Tibial nerve (tissue), 4 donors: Measurements from ENCODE around the gene PZP. TPM values are rescaled to one million over a fixed set of nuclear protein-coding genes. Genes with fewer than 3 reads are reported as not detected.

Experiments used
- DNase-seq, 2 donors: peaks; one replicate each; pipeline ENCODE4 v3.0.0-alpha.2; 2019; ENCODE audit warnings: low spot score in 2 of 2
- H3K27ac ChIP-seq, 4 donors: fragments of 200-600 bp; sonication (generic) in 3 of 4; one replicate each; pipeline ENCODE4 v1.5.1; 2017 to 2019; ENCODE audit warnings: mild to moderate bottlenecking in 1 of 4
- H3K27me3 ChIP-seq, 2 donors: fragments of 200-600 bp; sonication (generic) in 1 of 2; one replicate each; pipeline versions ENCODE4 v1.5.1 to v1.6.0; 2017 to 2019
- H3K36me3 ChIP-seq, 3 donors: fragments of 200-600 bp; sonication (generic); one replicate each; pipeline ENCODE4 v1.5.1; 2018 to 2019
- H3K4me1 ChIP-seq, 4 donors: fragments of 200-600 bp; sonication (generic) in 3 of 4; one replicate each; pipeline ENCODE4 v1.5.1; 2017 to 2019
- H3K4me3 ChIP-seq, 4 donors: fragments of 200-600 bp; sonication (generic) in 3 of 4; one replicate each; pipeline ENCODE4 v1.5.1; 2017 to 2019; ENCODE audit warnings: mild to moderate bottlenecking in 1 of 4, moderate library complexity in 1 of 4
- H3K9me3 ChIP-seq, 4 donors: fragments of 200-600 bp; sonication (generic) in 3 of 4; one replicate each; pipeline ENCODE4 v1.5.1; 2017 to 2019
- CTCF ChIP-seq, 5 experiments: fragments of 200-600 bp in 3 of 5; fragments of 450-650 bp in 2 of 5; sonication (generic) in 3 of 5; IDR thresholded peaks; one replicate each; pipeline ENCODE4 v1.5.1; 2016 to 2019; ENCODE audit warnings: antibody characterized with exemption in 5 of 5, mild to moderate bottlenecking in 3 of 5, moderate library complexity in 2 of 5
- EP300 ChIP-seq, 2 donors: sonication (generic); formaldehyde crosslinking; IDR thresholded peaks; one replicate each; pipeline ENCODE4 v1.6.1; 2017; ENCODE audit warnings: antibody characterized with exemption in 2 of 2, mild to moderate bottlenecking in 1 of 2
- POLR2A ChIP-seq, 2 donors: fragments of 450-650 bp; IDR thresholded peaks; one replicate each; pipeline ENCODE4 v1.6.1; 2017; ENCODE audit warnings: antibody characterized with exemption in 2 of 2, mild to moderate bottlenecking in 2 of 2, moderate library complexity in 2 of 2
- WGBS, 2 donors: methylation state at CpG; one replicate each; pipeline ENCODE4 v1.1.5; 2018; 5-methylcytosine and 5-hydroxymethylcytosine counted together
- total RNA-seq, 4 donors: library from RNA; depleted of rRNA; stranded (reverse); fragments of >200 nt; gene quantifications; one replicate each; pipeline ENCODE4 v1.1.0, GENCODE V29; 2016

PZP gene
- total RNA-seq, 4 donors from 2014 or later = 0.22 to 0.59 (median 0.30) TPM; not detected in 1

- Histone ChIP-seq H3K4me3 (no peak overlapping the region), H3K27me3 (no peaks in the 10 kb centered on the region), H3K4me1 (peaks cover 0 to 13% (median 0%) of the 10 kb centered on the region in 4 donors), H3K27ac (no peak overlapping the region), H3K36me3 (no peaks in the 10 kb centered on the region), H3K9me3 (no peaks in the 10 kb centered on the region)
- TF ChIP-seq EP300 (IDR thresholded peaks at IDR 0.05) (no peak), CTCF (IDR thresholded peaks at IDR 0.05) (no peak), POLR2A (IDR thresholded peaks at IDR 0.05) (no peak)
- no peak for DNase-seq
These were observed 44.1 kb upstream of the PZP start for GRCh38 chr12:9252256-9252655.

GRCh38 chr12:9248435-9248834 is 40.2 kb upstream of the PZP start:
- Histone ChIP-seq H3K4me3 (no peak overlapping the region), H3K4me1 (peaks cover 0 to 12% (median 0%) of the 10 kb centered on the region in 4 donors), H3K27ac (no peak overlapping the region), H3K27me3 (no peaks in the 10 kb centered on the region), H3K9me3 (no peaks in the 10 kb centered on the region), H3K36me3 (no peaks in the 10 kb centered on the region)
- TF ChIP-seq POLR2A (IDR thresholded peaks at IDR 0.05) (no peak), EP300 (IDR thresholded peaks at IDR 0.05) (no peak), CTCF (IDR thresholded peaks at IDR 0.05) (no peak)
- DNase-seq = no peak
- 63 to 77% methylated on average over 3 of the region's 3 CpGs for WGBS, 2 donors

GRCh38 chr12:9244894-9245293 is 36.7 kb upstream of the PZP start:
- Histone ChIP-seq H3K36me3 (no peaks in the 10 kb centered on the region), H3K4me1 (peaks cover 0 to 23% (median 0%) of the 10 kb centered on the region in 4 donors), H3K9me3 (no peaks in the 10 kb centered on the region), H3K27me3 (no peaks in the 10 kb centered on the region), H3K27ac (peak overlapping the region in 2 of 4 donors; percentile 40 to 50), H3K4me3 (no peak overlapping the region)
- WGBS, 2 donors = 42 to 46% methylated on average over 6 of the region's 6 CpGs
- peak in 1 of 2 donors; percentile 17 for DNase-seq
- TF ChIP-seq CTCF (IDR thresholded peaks at IDR 0.05) (no peak), POLR2A (IDR thresholded peaks at IDR 0.05) (no peak), EP300 (IDR thresholded peaks at IDR 0.05) (no peak)

- Histone ChIP-seq H3K4me1 (peaks cover 0 to 23% (median 0%) of the 10 kb centered on the region in 4 donors), H3K36me3 (no peaks in the 10 kb centered on the region), H3K27ac (peak overlapping the region in 2 of 4 donors; percentile 40 to 50), H3K27me3 (no peaks in the 10 kb centered on the region), H3K9me3 (no peaks in the 10 kb centered on the region), H3K4me3 (no peak overlapping the region)
- TF ChIP-seq EP300 (IDR thresholded peaks at IDR 0.05) (no peak), CTCF (IDR thresholded peaks at IDR 0.05) (no peak), POLR2A (IDR thresholded peaks at IDR 0.05) (no peak)
- DNase-seq = no peak
- 42 to 54% methylated on average over 1 of the region's 1 CpG for WGBS, 2 donors
These were observed 35.9 kb upstream of the PZP start for GRCh38 chr12:9243999-9244649.

GRCh38 chr12:9241301-9241700 is 33.1 kb upstream of the PZP start:
- DNase-seq = no peak
- H3K9me3 ChIP-seq = no peaks in the 10 kb centered on the region
- H3K4me1 ChIP-seq = peaks cover 0 to 23% (median 0%) of the 10 kb centered on the region in 4 donors
- 92 to 95% methylated on average over 3 of the region's 3 CpGs for WGBS, 2 donors
- no peak overlapping the region for H3K4me3 ChIP-seq
- TF ChIP-seq POLR2A (IDR thresholded peaks at IDR 0.05) (no peak), CTCF (IDR thresholded peaks at IDR 0.05) (no peak), EP300 (IDR thresholded peaks at IDR 0.05) (no peak)
- H3K36me3 ChIP-seq = no peaks in the 10 kb centered on the region
- H3K27ac ChIP-seq = peak overlapping the region in 1 of 4 donors; percentile 67
- H3K27me3 ChIP-seq = no peaks in the 10 kb centered on the region
